DOHH2 (cell line): ENCODE measurements around the gene RASA2.

ENCODE experiments used
- H3F3A ChIP-seq: fragments of 200-600 bp; sonication (generic), shearing (Covaris generic); 2 replicates; pipeline ENCODE4 v1.6.0; 2016; ENCODE audit warnings: antibody characterized with exemption, mild to moderate bottlenecking; ENCODE audit not compliant: control insufficient read depth, insufficient read depth
- H3K27ac ChIP-seq: fragments of 200-600 bp; sonication (generic); 2 replicates; pipeline ENCODE4 v1.5.1; 2014; ENCODE audit warnings: low read depth, mild to moderate bottlenecking, low read length, moderate library complexity
- H3K27me3 ChIP-seq: fragments of 200-600 bp; sonication (generic); 2 replicates; pipeline ENCODE4 v1.6.1; 2014; ENCODE audit warnings: mild to moderate bottlenecking, low read length, mixed read lengths; ENCODE audit not compliant: control insufficient read depth
- H3K36me3 ChIP-seq: fragments of 200-600 bp; sonication (generic); 2 replicates; pipeline ENCODE4 v1.6.1; 2014; ENCODE audit warnings: mild to moderate bottlenecking, low read length, moderate library complexity, mixed read lengths; ENCODE audit not compliant: control insufficient read depth
- H3K4me1 ChIP-seq: fragments of 200-600 bp; sonication (generic); 2 replicates; pipeline ENCODE4 v1.6.1; 2014; ENCODE audit warnings: mild to moderate bottlenecking, low read length, mixed read lengths; ENCODE audit not compliant: control insufficient read depth
- H3K4me2 ChIP-seq: fragments of 200-600 bp; sonication (generic); 2 replicates; pipeline ENCODE4 v1.6.0; 2014; ENCODE audit warnings: mild to moderate bottlenecking, low read length, moderate library complexity
- H3K4me3 ChIP-seq: fragments of 200-600 bp; sonication (generic); 2 replicates; pipeline ENCODE4 v1.5.1; 2014; ENCODE audit warnings: mild to moderate bottlenecking, low read length, mixed read lengths
- H3K79me2 ChIP-seq: fragments of 200-600 bp; sonication (generic); 2 replicates; pipeline ENCODE4 v1.6.1; 2014; ENCODE audit warnings: mild to moderate bottlenecking, low read length, mixed read lengths; ENCODE audit not compliant: control insufficient read depth
- H3K9me2 ChIP-seq: fragments of 200-600 bp; sonication (generic); replicated peaks from 2 replicates; pipeline ENCODE4 v1.6.1; 2014; ENCODE audit warnings: mild to moderate bottlenecking, low read length, mixed read lengths; ENCODE audit not compliant: control insufficient read depth
- H3K9me3 ChIP-seq: fragments of 200-600 bp; sonication (generic); 2 replicates; pipeline ENCODE4 v1.6.1; 2014; ENCODE audit warnings: antibody characterized with exemption, low read length, mixed read lengths; ENCODE audit not compliant: control insufficient read depth, insufficient read depth
- H4K20me1 ChIP-seq: fragments of 200-600 bp; sonication (generic); 2 replicates; pipeline ENCODE4 v1.6.0; 2014; ENCODE audit warnings: low read depth, mild to moderate bottlenecking, antibody characterized with exemption, low read length, moderate library complexity; ENCODE audit not compliant: control insufficient read depth, insufficient read depth
- CTCF ChIP-seq: fragments of 200-600 bp; sonication (generic); IDR thresholded peaks from one replicate; pipeline ENCODE4 v1.5.1; 2014; ENCODE audit warnings: antibody characterized with exemption, mild to moderate bottlenecking, low read depth, low read length; ENCODE audit not compliant: poor library complexity, severe bottlenecking
- EZH2phosphoT487 ChIP-seq: fragments of 200-600 bp; sonication (generic); IDR thresholded peaks from 2 replicates; pipeline ENCODE4 v1.6.1; 2017; ENCODE audit warnings: borderline replicate concordance, mild to moderate bottlenecking, antibody characterized with exemption, low read length, moderate library complexity, mixed read lengths

RASA2 gene

DNA sequence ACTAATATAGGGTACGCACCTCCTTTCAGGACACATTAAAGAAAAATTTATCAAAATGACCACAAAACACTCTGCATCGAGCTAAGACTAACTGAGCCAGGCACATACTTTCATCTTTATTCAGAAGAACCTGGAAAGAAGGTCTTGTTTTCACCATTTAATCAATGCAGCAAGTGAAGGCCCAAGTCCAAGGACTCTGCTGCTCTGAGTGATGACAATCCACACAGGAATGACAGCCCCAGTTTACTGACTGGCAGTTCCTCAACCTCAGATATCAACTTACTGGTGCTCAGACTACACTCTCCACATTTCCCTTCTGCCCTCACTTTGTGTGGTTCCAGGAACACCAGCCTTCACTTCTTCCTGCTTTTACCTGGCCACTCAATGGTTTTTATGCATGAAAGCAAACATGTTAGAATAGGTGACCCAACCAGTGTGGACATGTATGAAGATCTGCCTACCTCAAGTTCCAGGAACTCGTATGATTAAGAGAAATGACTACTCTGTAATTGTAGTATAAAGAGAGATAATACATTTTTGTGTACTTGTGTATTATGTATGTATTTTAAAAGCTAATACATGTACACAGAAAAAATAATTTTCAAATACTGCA is 29.1 kb upstream of the RASA2 start:
- Histone ChIP-seq H3K27ac (no peak overlapping the region), H3K27me3 (no peaks in the 10 kb centered on the region), H3K9me2 (no peaks in the 10 kb centered on the region), H3K4me1 (no peaks in the 10 kb centered on the region), H4K20me1 (no peaks in the 10 kb centered on the region), H3K4me2 (no peak overlapping the region), H3K4me3 (no peak overlapping the region), H3K36me3 (no peaks in the 10 kb centered on the region), H3K9me3 (no peaks in the 10 kb centered on the region), H3F3A (no peaks in the 10 kb centered on the region), H3K79me2 (no peaks in the 10 kb centered on the region)
- no peak for TF ChIP-seq EZH2phosphoT487

DNA sequence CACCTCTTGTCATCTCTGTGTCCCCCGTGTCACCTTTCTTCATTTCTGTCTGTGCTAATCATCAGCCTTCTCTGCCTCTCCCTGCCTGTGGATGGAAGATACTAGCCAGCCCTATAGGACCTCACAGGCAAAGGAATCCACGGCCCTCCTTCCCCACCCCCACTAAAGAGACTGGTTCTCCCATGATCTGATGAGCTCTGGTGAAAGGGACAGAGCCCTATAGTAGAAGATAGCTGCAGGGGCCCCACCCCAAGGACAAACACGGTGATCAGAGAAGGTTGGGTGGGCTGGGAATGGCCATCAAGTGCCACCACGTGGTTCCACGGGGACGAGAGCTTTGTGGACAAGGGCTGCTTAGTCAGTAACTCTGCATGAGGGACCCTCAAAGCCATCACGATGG is 27.8 kb upstream of the RASA2 start:
- no peak for TF ChIP-seq EZH2phosphoT487
- no peak for TF ChIP-seq CTCF
- Histone ChIP-seq H3K4me3 (no peak overlapping the region), H3K4me1 (no peaks in the 10 kb centered on the region), H4K20me1 (no peaks in the 10 kb centered on the region), H3K9me3 (peaks cover 7% of the 10 kb centered on the region; the same call in 1 of the 2 replicates), H3K27ac (no peak overlapping the region), H3F3A (no peaks in the 10 kb centered on the region), H3K36me3 (no peaks in the 10 kb centered on the region), H3K27me3 (no peaks in the 10 kb centered on the region), H3K9me2 (no peaks in the 10 kb centered on the region), H3K79me2 (no peaks in the 10 kb centered on the region), H3K4me2 (no peak overlapping the region)

- H3K27ac ChIP-seq, result no peak overlapping the region
- H3K79me2 ChIP-seq, result no peaks in the 10 kb centered on the region
- peaks cover 14% of the 10 kb centered on the region; the same call in 1 of the 2 replicates for H3K9me3 ChIP-seq
- H3K4me1 ChIP-seq, result no peaks in the 10 kb centered on the region
- no peak overlapping the region for H3K4me2 ChIP-seq
- no peaks in the 10 kb centered on the region for H3K36me3 ChIP-seq
- TF ChIP-seq CTCF (peak; percentile 81), EZH2phosphoT487 (no peak)
- no peaks in the 10 kb centered on the region for H4K20me1 ChIP-seq
- no peaks in the 10 kb centered on the region for H3K9me2 ChIP-seq
- no peak overlapping the region for H3K4me3 ChIP-seq
- H3F3A ChIP-seq, result no peaks in the 10 kb centered on the region
- H3K27me3 ChIP-seq, result no peaks in the 10 kb centered on the region
Measured at GRCh38 chr3:141460097-141460704, 26.6 kb upstream of the RASA2 start.

GRCh38 chr3:141462176-141462859 is 24.5 kb upstream of the RASA2 start:
- Histone ChIP-seq H3K9me2 (no peaks in the 10 kb centered on the region), H3K4me2 (no peak overlapping the region), H3F3A (no peaks in the 10 kb centered on the region), H3K27me3 (no peaks in the 10 kb centered on the region), H3K79me2 (no peaks in the 10 kb centered on the region), H3K27ac (no peak overlapping the region), H4K20me1 (no peaks in the 10 kb centered on the region), H3K36me3 (no peaks in the 10 kb centered on the region), H3K9me3 (peaks cover 14% of the 10 kb centered on the region; the same call in 1 of the 2 replicates), H3K4me1 (no peaks in the 10 kb centered on the region), H3K4me3 (no peak overlapping the region)
- no peak for TF ChIP-seq EZH2phosphoT487
- no peak for TF ChIP-seq CTCF
